Measurements from ENCODE around the gene NAPB.
A peak's percentile ranks its signal among the peaks of the same experiment; 100 is the strongest.

DNA sequence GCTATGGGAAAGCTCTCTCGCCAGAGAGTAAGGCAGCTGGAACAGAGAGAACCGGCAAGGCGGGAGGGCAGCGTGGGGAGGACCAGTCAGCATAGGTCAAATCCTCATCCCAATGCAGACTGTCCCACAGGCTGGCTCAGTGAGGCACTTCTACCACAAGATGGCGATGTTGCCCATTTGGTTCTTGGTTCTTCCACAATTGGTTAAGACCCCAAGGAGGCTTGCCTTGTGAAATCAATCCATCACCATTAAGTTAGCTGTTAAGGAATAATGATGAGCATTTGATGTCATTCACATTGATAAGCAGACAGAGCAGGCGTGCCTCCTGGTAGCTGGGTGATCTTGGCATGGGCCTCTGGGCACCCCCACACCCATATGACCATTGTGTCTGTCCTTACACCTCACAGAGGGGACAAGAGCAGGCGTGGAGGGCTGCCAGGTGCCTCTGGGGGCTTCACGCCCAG is 20.6 kb upstream of the NAPB start:
- TF ChIP-seq, protein P1, sequence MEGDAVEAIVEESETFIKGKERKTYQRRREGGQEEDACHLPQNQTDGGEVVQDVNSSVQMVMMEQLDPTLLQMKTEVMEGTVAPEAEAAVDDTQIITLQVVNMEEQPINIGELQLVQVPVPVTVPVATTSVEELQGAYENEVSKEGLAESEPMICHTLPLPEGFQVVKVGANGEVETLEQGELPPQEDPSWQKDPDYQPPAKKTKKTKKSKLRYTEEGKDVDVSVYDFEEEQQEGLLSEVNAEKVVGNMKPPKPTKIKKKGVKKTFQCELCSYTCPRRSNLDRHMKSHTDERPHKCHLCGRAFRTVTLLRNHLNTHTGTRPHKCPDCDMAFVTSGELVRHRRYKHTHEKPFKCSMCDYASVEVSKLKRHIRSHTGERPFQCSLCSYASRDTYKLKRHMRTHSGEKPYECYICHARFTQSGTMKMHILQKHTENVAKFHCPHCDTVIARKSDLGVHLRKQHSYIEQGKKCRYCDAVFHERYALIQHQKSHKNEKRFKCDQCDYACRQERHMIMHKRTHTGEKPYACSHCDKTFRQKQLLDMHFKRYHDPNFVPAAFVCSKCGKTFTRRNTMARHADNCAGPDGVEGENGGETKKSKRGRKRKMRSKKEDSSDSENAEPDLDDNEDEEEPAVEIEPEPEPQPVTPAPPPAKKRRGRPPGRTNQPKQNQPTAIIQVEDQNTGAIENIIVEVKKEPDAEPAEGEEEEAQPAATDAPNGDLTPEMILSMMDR (IDR thresholded peaks at IDR 0.05), result peak; percentile 86
- TF ChIP-seq ZFX (IDR thresholded peaks at IDR 0.05; ENCODE audit: borderline replicate concordance), result no peak

All from 22Rv1 (cell line).